Duodenal mucosa (tissue), 2 donors: ENCODE results near the gene SYNM.

ENCODE experiments used
- H3K27ac ChIP-seq: one replicate; pipeline ENCODE4 v1.7.0; 2013; ENCODE audit warnings: low read depth, low read length
- H3K27me3 ChIP-seq, 2 donors: one replicate each; pipeline ENCODE4 v1.7.0; 2013; ENCODE audit warnings: low read length in 2 of 2, control low read depth in 1 of 2; ENCODE audit not compliant: insufficient read depth in 2 of 2, control insufficient read depth in 1 of 2
- H3K36me3 ChIP-seq, 2 donors: one replicate each; pipeline ENCODE4 v1.7.0; 2013; ENCODE audit warnings: low read length in 2 of 2, control low read depth in 1 of 2; ENCODE audit not compliant: insufficient read depth in 2 of 2, control insufficient read depth in 1 of 2
- H3K4me1 ChIP-seq, 2 donors: one replicate each; pipeline ENCODE4 v1.7.0; 2013; ENCODE audit warnings: low read length in 2 of 2, control low read depth in 1 of 2; ENCODE audit not compliant: insufficient read depth in 2 of 2, control insufficient read depth in 1 of 2
- H3K4me3 ChIP-seq, 2 donors: one replicate each; pipeline ENCODE4 v1.7.0; 2013; ENCODE audit warnings: low read length in 2 of 2, low read depth in 1 of 2
- H3K9ac ChIP-seq, 2 donors: one replicate each; pipeline ENCODE4 v1.7.0; 2013; ENCODE audit warnings: low read length in 2 of 2, low read depth in 1 of 2
- H3K9me3 ChIP-seq, 2 donors: one replicate each; pipeline ENCODE4 v1.7.0; 2013; ENCODE audit warnings: low read length in 2 of 2, control low read depth in 1 of 2; ENCODE audit not compliant: control insufficient read depth in 1 of 2

The SYNM gene

GRCh38 chr15:99117111-99117510, 12.2 kb downstream of the SYNM start:
- no peaks in the 10 kb centered on the region for H3K27me3 ChIP-seq
- H3K4me3 ChIP-seq, result no peak overlapping the region
- no peak overlapping the region for H3K9ac ChIP-seq
- peaks cover 0 to 6% of the 10 kb centered on the region in 2 donors for H3K36me3 ChIP-seq
- H3K4me1 ChIP-seq, result peaks cover 3 to 4% of the 10 kb centered on the region in 2 donors
- no peak overlapping the region for H3K27ac ChIP-seq
- H3K9me3 ChIP-seq, result no peaks in the 10 kb centered on the region

- H3K27me3 ChIP-seq, result no peaks in the 10 kb centered on the region
- no peak overlapping the region for H3K9ac ChIP-seq
- no peak overlapping the region for H3K27ac ChIP-seq
- no peaks in the 10 kb centered on the region for H3K9me3 ChIP-seq
- no peak overlapping the region for H3K4me3 ChIP-seq
- peaks cover 0 to 6% of the 10 kb centered on the region in 2 donors for H3K36me3 ChIP-seq
- peaks cover 4% of the 10 kb centered on the region in 2 donors for H3K4me1 ChIP-seq
These were observed 12.8 kb downstream of the SYNM start for GRCh38 chr15:99117563-99118257.

GRCh38 chr15:99118258-99118632, 13.4 kb downstream of the SYNM start:
- Histone ChIP-seq H3K9me3 (no peaks in the 10 kb centered on the region), H3K27ac (no peak overlapping the region), H3K27me3 (no peaks in the 10 kb centered on the region), H3K4me3 (no peak overlapping the region), H3K36me3 (peaks cover 0 to 6% of the 10 kb centered on the region in 2 donors), H3K4me1 (peaks cover 9% of the 10 kb centered on the region in 2 donors), H3K9ac (no peak overlapping the region)

- Histone ChIP-seq H3K36me3 (no peaks in the 10 kb centered on the region), H3K9ac (no peak overlapping the region), H3K27me3 (no peaks in the 10 kb centered on the region), H3K4me1 (peaks cover 13 to 16% of the 10 kb centered on the region in 2 donors), H3K27ac (no peak overlapping the region), H3K4me3 (no peak overlapping the region), H3K9me3 (no peaks in the 10 kb centered on the region)
These were observed 14.1 kb downstream of the SYNM start for GRCh38 chr15:99118801-99119546.

GRCh38 chr15:99120050-99120777, 15.3 kb downstream of the SYNM start:
- Histone ChIP-seq H3K36me3 (no peaks in the 10 kb centered on the region), H3K9ac (no peak overlapping the region), H3K4me1 (peaks cover 18 to 20% of the 10 kb centered on the region in 2 donors), H3K27ac (no peak overlapping the region), H3K9me3 (no peaks in the 10 kb centered on the region), H3K4me3 (no peak overlapping the region), H3K27me3 (no peaks in the 10 kb centered on the region)

- no peak overlapping the region for H3K9ac ChIP-seq
- H3K27ac ChIP-seq, result no peak overlapping the region
- no peak overlapping the region for H3K4me3 ChIP-seq
- no peaks in the 10 kb centered on the region for H3K27me3 ChIP-seq
- peaks cover 18 to 20% of the 10 kb centered on the region in 2 donors for H3K4me1 ChIP-seq
- H3K9me3 ChIP-seq, result no peaks in the 10 kb centered on the region
- H3K36me3 ChIP-seq, result no peaks in the 10 kb centered on the region
These were observed 16.3 kb downstream of the SYNM start for GRCh38 chr15:99121207-99121606.

- Histone ChIP-seq H3K27me3 (no peaks in the 10 kb centered on the region), H3K4me1 (peaks cover 18 to 20% of the 10 kb centered on the region in 2 donors), H3K27ac (no peak overlapping the region), H3K36me3 (no peaks in the 10 kb centered on the region), H3K9ac (no peak overlapping the region), H3K4me3 (no peak overlapping the region), H3K9me3 (no peaks in the 10 kb centered on the region)
These were observed 17.0 kb downstream of the SYNM start for GRCh38 chr15:99121691-99122410.

- peak overlapping the region in 1 of 2 donors; percentile 31 for H3K9ac ChIP-seq
- H3K27me3 ChIP-seq, result no peaks in the 10 kb centered on the region
- peaks cover 18 to 20% of the 10 kb centered on the region in 2 donors for H3K4me1 ChIP-seq
- no peaks in the 10 kb centered on the region for H3K9me3 ChIP-seq
- peak overlapping the region; percentile 26 for H3K27ac ChIP-seq
- no peaks in the 10 kb centered on the region for H3K36me3 ChIP-seq
- H3K4me3 ChIP-seq, result peak overlapping the region; percentile 2 to 40
These were observed 18.2 kb downstream of the SYNM start for GRCh38 chr15:99122831-99123712.

- peak overlapping the region; percentile 26 for H3K27ac ChIP-seq
- H3K9ac ChIP-seq, result no peak overlapping the region
- peaks cover 0 to under 1% of the 10 kb centered on the region in 2 donors for H3K36me3 ChIP-seq
- peaks cover 18 to 20% of the 10 kb centered on the region in 2 donors for H3K4me1 ChIP-seq
- no peaks in the 10 kb centered on the region for H3K27me3 ChIP-seq
- H3K4me3 ChIP-seq, result peak overlapping the region; percentile 2 to 40
- H3K9me3 ChIP-seq, result no peaks in the 10 kb centered on the region
These were observed 19.0 kb downstream of the SYNM start for GRCh38 chr15:99123713-99124451.
